Activated gamma-delta T cell treated with Interleukin-2 at 50 U/mL for 16 hours (primary cell): ENCODE measurements around the gene CGNL1.

ENCODE experiments used
- DNase-seq: peaks from one replicate; pipeline ENCODE4 v3.0.0-alpha.2; 2020

The CGNL1 gene

DNA sequence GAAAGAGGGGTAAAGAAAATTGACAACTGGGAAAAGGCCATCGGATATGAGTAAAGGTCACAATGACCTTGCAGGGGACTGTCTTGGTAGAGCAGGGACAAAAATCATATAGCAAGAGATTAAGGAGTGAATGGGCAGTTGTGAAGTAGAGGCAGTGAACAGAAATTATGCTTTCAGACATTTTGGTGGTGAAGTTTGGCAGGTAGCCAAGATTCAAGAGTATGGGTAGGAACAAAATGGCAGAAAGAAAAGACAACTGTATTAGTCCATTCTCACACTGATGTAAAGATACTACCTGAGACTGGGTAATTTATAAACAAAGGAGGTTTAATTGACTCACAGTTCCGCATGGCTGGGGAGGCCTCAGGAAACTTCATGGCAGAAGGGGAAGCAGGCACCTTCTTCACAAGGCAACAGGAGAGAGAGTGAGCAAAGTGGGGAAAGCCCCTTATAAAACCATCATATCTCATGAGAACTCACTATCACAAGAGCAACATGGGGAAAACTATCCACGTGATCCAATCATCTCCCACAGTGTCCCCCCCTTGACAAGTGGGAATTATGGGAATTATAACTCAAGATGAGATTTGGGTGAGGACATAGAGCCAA lies 84.0 kb downstream of the CGNL1 start:
- no peak for DNase-seq

DNA sequence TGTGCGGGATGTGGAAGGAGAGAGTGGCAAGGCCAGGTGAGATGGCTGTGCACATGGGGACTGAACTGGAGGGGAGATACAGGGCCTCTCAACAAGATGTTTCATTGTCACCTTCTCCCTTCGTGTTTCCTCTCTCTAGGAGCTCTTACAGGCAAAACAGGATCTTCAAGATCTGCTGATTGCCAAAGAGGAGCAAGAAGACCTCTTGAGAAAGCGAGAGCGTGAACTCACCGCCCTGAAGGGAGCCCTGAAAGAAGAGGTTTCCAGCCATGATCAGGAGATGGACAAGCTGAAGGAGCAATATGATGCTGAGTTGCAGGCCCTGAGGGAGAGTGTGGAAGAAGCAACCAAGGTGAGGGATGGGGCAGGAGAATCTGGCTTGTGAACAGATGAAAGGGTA lies 85.2 kb downstream of the CGNL1 start:
- no peak for DNase-seq

DNA sequence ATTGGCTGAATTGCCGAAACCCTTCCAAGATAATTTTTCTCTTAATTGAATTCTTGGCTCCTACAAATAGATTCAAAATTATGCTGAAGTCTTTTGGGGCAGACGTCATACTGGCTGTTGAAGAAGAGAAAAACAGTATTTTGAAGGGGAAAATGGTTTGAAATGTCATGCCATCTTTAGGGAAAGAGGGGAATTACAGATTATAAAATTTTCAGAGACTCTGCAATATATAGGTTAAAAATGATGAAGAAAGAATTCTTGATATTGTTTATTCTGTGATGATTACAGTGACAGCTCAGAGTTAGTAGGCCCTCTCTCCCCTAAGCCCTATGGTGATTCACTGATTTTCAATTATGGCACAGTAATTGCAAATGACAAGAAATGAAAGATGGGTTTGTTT lies 86.1 kb downstream of the CGNL1 start:
- DNase-seq, result no peak

DNA sequence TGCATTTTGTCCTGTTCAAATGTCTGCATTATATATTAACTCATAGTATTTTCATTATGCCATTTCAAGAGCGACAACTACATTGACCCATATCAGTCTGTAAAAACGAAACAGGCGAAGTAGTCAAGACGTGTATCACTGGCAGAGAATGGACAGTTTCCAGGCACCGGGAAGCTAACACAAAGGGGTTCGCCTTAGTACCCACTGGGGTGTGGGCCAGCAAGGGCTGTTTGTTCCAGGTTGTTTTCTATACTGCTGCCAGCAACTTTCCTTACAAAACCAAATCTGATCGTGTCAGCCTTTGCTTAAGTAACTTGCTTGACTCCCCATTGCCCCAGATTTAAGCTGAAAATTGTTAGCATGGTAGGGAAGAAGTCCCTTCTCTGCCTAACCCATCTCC lies 87.1 kb downstream of the CGNL1 start:
- no peak for DNase-seq

DNA sequence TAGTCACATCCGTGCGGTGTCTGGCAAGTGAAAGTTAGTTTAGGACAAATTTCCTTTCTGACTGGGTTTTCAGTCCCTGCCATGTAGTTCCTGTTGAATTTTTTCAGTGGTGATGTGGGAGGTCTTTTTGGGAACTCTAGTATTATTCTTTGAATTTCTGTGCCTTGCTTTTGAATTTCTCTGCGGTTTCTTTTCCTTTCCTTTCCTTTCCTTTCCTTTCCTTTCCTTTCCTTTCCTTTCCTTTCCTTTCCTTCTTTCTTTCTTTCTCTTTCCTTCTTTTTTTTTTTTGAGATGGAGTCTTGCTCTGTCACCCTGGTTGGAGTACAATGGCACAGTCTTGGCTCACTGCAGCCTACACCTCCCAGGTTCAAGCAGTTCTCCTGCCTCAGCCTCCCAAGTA lies 88.2 kb downstream of the CGNL1 start:
- DNase-seq, result no peak

DNA sequence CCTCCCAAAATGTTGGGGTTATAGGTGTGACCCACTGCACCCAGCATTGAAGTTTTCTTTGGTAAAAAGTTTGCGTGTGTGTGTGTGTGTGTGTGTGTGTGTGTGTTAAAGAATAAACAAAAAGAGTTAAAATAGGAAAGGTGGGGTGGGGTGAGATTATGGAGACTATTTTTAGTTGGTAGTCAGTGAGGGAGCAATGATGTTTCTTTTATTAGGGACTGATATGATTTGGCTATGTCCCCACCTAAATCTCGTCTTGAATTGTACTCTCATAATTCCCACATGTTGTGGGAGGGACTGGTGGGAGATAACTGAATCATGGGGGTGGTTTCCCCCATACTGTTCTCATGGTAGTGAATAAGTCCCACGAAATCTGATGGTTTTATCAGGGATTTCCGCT lies 92.2 kb downstream of the CGNL1 start:
- no peak for DNase-seq

DNA sequence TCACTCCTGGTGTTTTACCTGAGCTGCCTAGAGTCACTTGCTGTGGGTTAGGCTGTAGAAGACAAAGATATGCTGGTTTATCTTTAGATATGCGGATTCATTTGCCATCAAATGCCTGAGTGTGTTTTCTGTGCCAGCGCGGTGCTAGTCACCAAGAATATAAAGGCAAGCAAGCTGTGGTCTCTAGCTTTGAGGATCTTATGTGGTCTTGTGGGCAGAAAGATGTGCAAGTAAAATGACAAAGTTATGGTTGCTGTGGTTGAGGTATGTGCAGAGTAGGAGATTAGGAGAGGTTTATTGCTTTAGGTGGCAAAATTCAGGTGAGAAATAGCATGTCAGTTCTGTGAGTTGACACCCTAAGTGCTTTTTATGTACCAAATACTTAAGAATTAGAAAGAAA lies 94.2 kb downstream of the CGNL1 start:
- DNase-seq, result no peak

DNA sequence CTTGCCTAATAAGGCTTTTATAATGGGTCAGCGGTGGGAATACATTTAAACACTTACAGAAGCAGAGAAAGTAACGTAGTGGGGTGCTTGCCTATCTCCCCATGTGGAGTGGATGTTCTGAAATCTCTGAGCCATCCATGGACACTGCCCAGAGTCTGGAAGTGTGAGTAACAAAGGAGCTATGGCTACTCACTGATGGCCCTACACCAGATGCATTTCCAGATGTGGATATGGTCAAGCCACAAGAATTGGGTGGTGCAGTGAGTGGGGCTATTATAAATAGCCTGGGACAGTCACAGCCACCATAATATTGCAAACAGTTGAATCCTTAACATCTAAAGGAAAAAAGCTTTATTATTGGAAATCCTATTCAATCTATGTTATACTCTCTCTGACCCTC lies 96.6 kb downstream of the CGNL1 start:
- no peak for DNase-seq

DNA sequence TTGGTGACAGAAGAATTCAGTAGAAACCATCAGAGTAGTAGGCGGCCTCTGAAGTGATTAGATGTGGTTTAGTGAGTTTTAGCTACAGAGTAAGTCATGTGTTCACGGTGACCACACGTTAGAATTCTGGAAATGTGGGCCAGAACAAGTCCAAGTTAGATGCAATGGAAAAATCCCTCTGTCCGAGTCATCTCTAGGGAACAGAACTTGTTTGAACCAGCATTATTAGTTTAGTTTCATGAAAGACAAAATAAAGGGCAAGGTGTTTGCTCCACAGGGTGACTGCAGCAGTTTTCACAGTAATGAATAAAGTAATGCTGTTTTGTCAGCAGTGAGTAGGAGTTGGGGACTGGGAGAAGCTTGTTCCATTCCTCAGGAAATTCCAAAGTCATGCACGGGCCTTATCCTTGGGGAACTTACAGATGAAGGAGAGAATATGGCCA lies 100.2 kb downstream of the CGNL1 start:
- no peak for DNase-seq

DNA sequence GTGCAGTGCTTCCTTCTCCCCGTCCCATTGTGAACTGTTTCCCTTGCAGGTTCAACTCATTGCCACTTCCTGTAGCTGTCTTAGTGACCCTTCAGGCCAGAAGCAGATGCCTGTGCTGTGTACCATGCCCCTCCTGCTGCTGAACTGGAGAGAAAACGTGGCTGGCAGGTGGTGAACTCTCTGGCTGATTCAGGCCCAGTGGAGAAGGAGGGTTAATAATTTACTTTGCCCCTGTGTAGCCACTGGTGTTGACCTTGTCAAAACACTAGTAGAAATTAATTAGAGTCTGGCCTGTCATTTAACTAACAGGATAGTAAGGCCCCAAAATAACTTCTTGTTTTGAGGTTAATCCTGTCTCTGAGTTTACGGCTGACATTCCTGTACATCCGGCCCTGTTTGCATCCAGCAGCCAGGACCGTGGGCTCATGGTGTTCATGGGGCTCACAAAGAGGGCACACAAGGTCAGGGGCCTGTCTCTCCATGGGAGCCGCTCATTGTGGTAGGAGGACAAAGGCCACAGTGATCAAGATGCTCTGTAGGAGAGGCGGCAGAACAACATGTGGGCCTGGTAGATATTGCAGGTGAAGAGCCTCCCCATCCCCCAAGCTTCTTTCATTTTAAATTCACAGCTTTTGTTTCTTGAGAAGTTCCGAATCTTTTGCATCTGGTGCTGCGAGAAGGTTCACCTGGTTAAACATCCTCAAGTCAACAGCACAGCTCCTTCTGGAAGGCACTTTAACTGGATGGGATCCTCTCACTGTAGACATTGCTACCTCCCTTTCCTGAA lies 101.6 kb downstream of the CGNL1 start:
- DNase-seq, result no peak

DNA sequence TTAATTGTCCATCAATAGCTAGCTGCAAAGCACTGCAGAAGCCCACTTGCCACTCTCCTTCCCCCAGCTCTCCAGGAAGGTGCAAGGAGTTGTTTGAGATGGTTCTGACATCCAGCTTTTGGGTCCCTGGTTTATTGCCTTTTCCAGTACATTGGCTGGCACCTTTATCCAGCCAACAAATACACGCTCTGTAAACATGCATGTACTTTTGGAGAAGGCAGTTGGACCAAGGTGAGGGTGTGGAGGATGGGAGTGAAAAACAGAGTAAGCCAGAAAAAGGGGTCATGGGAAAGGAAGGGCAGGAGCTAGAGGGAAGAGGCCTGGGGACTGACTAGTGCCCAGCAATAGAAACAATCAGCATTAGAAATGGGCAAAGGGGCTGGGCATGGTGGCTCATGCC lies 102.7 kb downstream of the CGNL1 start:
- no peak for DNase-seq

DNA sequence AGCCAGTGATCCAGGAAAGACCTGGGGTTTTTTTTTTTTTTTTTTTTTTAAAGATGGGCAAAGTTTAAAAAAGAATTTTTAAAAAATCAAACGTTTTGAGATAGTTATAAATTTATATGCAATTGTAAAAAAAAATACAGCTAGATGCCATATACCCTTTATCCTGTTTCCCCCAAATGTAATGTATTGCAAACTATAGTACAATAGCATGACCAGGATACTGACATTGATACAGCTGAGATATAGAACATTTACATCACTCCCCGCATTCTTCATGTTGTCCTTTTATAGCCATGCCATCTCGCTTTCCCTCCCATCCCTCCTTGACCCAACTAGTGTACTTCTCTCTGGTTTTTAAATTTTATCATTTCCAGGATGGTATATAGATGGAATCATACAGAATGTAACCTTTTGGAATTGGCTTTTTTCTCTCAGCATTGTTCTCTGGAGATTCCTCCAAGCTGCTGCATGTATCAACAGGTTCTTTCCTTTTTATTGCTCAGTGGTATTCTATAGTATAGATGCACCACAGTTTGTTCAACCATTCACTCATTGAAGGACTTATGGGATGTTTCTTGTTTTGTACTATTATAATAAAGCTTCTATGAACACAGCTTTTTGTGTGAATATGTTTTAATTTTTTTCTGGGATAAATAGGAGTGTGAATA lies 104.9 kb downstream of the CGNL1 start:
- no peak for DNase-seq

DNA sequence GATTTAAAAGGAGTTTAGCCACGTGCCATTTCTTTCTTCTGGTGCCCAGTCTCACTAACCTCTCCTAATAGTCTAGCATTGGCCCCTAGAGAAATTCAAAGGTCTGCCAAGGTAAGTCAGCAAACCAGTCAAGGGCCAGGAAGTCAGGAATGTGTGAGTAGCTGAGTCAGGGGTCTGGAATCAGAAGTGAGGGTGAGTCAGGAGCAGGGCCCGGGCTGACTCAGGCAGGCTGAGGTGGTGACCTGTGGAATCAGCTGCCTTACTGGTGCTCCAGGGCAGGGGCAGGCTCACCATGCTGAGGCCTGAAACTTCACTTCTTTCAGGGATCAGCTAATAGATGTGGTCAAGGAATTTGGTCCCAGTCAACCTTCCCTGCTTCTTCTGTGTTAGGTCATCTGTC lies 109.6 kb downstream of the CGNL1 start:
- DNase-seq, result no peak

DNA sequence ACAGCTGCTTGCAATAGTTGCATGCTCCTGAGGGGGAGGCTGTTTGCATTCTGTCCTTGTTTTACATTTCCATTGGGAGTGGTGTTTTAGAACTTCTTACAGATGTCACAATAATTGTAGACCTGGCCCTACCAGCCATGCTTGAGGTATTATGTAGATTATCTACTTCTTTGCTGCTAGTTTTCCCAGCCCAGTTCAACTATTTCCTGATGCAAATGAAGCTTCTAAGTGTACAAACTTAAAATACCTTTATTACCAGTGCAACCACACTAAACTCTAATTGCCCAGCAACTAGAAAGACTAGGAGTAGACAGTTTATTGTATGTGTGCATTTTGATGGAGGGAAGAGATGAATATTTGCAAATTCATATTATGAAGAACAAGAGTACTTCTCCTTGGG lies 110.5 kb downstream of the CGNL1 start:
- no peak for DNase-seq

DNA sequence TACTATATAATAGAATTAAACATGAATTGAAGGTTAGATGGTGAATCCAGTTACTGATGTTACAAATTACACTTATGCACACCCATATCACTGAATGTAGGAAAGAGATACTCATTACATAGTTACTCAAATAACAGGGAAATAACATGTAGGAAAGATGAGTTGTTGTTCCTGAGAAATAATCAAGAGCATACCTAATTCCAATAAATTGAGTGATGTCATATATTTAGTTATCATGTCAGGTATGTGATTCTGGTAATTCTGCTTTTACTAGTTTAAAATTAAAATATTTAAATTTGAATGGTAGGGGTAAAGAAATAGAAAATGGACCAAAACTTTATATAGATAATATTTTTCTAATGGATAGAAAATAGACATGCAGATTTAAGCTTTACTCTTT lies 112.8 kb downstream of the CGNL1 start:
- no peak for DNase-seq

DNA sequence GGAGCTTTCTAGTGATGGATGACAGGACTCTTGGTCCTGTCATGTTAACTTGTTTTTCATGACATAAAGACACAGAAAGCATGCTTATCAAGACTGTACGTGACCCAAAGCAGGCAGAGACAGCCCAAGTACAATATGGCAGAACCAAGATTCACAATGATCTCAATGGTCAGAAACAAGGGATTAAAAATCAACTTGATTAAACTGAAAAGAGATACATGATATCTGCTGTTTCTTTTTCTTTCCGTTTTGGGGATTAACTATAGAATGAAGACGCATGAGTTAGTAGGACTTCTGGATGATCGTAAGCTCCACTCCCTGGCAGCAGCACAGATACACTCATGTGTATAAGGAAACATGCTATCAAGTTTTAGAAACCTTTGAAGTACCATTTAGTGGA lies 117.0 kb downstream of the CGNL1 start:
- DNase-seq, result no peak

DNA sequence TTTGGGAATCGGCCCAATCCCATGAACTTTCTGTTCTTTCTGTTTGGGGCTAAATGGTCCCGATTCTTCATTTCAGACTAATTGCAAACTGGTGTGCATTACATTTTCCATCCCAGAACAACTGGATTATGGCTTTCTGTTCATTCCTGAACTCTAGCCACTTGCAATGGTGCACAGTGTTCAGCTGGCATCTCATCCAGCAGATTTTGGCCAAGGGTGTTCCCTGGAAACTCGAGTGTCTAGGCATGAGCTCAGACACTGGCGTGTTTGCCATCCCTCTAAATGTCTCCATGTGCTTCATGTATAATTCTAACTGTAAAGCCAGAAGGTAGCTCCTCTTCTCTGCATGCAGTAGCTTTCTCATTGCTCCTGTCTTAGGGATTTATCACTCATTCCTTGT lies 118.3 kb downstream of the CGNL1 start:
- no peak for DNase-seq

DNA sequence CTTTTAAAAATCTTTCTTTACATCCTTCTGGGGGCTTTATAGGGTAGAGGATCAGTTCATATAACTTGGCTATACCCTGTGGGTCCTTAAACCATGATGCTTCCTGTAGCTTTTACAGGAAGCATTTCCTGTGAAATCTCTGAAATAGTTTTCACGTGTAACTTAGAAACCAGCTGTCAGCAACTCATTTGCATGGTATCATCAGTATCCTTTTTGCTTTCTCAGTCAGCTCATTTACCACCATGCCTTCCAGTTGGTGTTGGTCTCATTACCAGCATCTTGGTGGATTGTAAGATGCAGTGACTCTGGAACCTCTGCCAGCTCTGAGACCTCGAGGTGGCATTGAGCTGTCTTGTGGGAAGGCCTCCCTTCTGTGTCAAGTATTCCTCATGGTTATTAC lies 118.7 kb downstream of the CGNL1 start:
- DNase-seq, result no peak

DNA sequence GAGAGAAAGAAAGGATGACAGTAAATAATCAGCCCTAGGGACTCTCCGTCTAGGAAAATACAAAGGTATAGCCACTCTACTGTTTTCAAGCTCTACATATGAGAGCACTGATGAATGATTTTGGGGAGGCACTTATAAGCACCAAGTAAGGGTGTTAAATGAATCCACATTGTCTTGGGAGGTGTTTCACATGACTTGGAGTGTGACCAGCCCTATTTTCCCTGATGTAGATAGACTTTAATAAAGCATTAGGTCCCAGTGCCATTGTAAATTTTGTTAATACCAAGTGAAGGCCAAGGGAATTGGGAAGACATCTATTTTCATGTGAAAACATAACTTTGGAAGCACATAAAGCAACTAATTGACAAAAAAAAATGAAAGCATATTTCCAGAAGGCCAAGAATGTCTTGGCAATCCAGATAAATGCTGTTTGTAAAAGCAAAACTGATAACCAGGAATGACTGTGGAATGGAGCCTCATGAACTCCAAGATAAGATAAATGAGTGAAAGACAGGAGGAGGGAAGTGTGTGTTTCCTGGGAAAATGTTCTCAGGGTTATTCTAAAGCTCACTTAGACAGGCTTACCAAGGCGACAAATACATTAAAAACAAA lies 119.4 kb downstream of the CGNL1 start:
- DNase-seq, result no peak

DNA sequence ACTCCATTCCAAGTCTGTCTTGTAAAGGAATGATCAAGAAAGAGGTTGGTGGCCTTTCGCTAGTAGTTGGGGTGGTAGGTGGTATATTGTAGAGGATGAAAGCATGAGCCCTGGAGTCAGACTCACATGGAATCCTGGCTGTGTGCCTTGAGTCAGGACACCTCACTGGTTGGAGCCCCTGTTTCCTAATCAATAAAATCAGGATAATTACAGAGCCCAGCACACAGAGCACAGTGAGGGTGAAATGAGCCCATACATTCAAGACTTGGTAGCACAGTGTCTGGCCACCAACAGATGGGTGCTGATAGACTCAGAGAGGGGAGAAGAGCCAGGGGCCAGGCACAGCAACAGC lies 120.3 kb downstream of the CGNL1 start:
- DNase-seq, result no peak

DNA sequence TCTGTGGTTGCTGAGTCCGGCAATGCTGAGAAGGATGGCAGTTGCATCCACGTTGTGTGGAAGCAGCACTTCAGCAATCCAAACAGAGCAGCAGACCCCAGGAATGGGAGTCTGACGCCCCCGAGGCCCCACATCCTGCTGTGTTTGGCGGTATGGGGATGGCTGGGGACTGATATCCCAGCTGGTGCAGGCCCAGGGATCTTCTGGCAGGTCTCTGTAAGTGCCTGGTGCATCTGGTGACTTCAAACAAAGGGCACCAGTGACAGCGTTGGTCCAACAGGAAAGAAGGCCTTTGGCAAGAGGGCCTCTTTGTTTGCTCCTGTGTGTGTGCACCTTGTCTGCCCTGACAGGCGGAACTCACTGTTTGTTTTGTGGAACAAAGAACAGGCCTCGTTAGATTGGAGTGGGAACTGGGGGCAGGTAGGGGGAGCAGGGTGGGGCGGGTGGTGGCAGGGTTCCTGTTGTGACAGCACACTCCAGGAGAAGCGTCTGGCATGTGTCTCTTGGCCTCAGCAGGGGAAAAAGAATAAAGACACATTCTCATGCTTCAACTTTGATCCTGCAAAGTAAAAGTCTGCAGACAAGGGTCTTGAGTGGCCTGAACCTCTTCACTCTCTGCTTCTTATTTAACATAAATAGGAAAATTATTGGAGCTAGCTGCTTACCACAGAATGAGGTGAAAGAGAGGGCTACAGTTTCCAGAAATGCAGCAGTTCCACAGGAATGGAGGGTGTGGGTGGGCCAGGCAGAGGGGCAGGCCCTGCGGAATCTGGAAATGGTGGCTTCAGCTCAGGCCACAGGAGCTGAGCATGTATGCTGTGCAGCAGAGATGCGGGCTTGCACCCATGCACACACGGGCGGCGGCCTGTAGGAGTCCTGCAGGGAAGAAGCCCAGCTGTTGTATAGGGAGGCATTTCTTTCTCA lies 120.9 kb downstream of the CGNL1 start:
- DNase-seq, result no peak

DNA sequence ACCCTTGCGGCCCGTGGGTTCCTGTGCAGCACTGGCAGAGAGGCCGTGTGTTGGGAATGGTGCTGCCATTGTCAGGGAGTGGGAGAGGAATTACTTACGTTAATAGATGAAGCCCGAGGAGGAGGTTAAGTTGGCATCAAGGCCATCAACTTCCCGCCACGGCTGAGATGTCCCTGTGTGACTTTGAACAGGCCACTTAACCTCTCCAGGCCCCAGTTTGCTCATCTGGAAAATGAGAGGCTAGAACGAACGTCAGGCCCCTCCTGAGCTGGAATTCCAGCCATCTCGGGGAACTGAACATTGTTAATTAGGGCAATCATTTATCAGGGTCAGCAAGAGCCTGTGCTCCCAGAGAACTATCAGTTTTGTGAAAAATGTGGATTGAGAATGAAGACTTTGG lies 124.0 kb downstream of the CGNL1 start:
- no peak for DNase-seq
